Type B pancreatic cell (in vitro differentiated cells): Measurements from ENCODE around the gene CAPN12. TPM values are rescaled to one million over a fixed set of nuclear protein-coding genes. Genes with fewer than 3 reads are reported as not detected.

Experiments used
- DNase-seq: peaks from one replicate; pipeline ENCODE4 v3.0.0; 2021; ENCODE audit warnings: mixed read lengths; ENCODE audit not compliant: unreplicated experiment; ENCODE audit errors: extremely low spot score
- H3K27ac Mint-ChIP-seq: 2 replicates; pipeline ENCODE4 v1.8.0; 2021; ENCODE audit warnings: mild to moderate bottlenecking, mixed read lengths
- H3K27me3 Mint-ChIP-seq: 2 replicates; pipeline ENCODE4 v1.8.0; 2021; ENCODE audit warnings: mixed read lengths
- H3K36me3 Mint-ChIP-seq: 2 replicates; pipeline ENCODE4 v1.8.0; 2021; ENCODE audit warnings: mixed read lengths
- H3K4me1 Mint-ChIP-seq: one replicate; pipeline ENCODE4 v1.8.0; 2021; ENCODE audit warnings: mixed read lengths; ENCODE audit not compliant: unreplicated experiment
- H3K4me3 Mint-ChIP-seq: 2 replicates; pipeline ENCODE4 v1.8.0; 2021; ENCODE audit warnings: mild to moderate bottlenecking, mixed read lengths
- H3K9me3 Mint-ChIP-seq: 2 replicates; pipeline ENCODE4 v1.8.0; 2021; ENCODE audit warnings: mixed read lengths
- total RNA-seq: library from RNA; stranded (reverse); gene quantifications from 2 replicates; pipeline ENCODE4 v1.2.1, GENCODE V29; 2021; ENCODE audit warnings: low replicate concordance
- TF ChIP-seq, protein P1 (sequence below): fragments of 200-600 bp; sonication (generic); conservative IDR thresholded peaks from 2 replicates; pipeline ENCODE4 v1.5.0; 2021; ENCODE audit warnings: antibody characterized with exemption, mild to moderate bottlenecking

CAPN12 gene
- total RNA-seq, 1 donor from 2014 or later: 3.0 TPM

- Mint-ChIP-seq H3K27me3 (no peaks in the 10 kb centered on the region), H3K4me3 (no peak overlapping the region), H3K27ac (peak overlapping the region; percentile 74), H3K36me3 (peaks cover 7% of the 10 kb centered on the region), H3K4me1 (peaks cover 31% of the 10 kb centered on the region), H3K9me3 (no peaks in the 10 kb centered on the region)
- DNase-seq: no peak
- TF ChIP-seq, protein P1, sequence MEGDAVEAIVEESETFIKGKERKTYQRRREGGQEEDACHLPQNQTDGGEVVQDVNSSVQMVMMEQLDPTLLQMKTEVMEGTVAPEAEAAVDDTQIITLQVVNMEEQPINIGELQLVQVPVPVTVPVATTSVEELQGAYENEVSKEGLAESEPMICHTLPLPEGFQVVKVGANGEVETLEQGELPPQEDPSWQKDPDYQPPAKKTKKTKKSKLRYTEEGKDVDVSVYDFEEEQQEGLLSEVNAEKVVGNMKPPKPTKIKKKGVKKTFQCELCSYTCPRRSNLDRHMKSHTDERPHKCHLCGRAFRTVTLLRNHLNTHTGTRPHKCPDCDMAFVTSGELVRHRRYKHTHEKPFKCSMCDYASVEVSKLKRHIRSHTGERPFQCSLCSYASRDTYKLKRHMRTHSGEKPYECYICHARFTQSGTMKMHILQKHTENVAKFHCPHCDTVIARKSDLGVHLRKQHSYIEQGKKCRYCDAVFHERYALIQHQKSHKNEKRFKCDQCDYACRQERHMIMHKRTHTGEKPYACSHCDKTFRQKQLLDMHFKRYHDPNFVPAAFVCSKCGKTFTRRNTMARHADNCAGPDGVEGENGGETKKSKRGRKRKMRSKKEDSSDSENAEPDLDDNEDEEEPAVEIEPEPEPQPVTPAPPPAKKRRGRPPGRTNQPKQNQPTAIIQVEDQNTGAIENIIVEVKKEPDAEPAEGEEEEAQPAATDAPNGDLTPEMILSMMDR: no peak
These were observed 44.5 kb downstream of the CAPN12 start for GRCh38 chr19:38699647-38700349.

GRCh38 chr19:38699027-38699346 lies 45.3 kb downstream of the CAPN12 start:
- Mint-ChIP-seq H3K27me3 (no peaks in the 10 kb centered on the region), H3K9me3 (no peaks in the 10 kb centered on the region), H3K36me3 (peaks cover 3% of the 10 kb centered on the region), H3K4me3 (peak overlapping the region; percentile 31), H3K27ac (peak overlapping the region; percentile 77), H3K4me1 (peaks cover 36% of the 10 kb centered on the region)
- TF ChIP-seq, protein P1: no peak
- no peak for DNase-seq

DNA sequence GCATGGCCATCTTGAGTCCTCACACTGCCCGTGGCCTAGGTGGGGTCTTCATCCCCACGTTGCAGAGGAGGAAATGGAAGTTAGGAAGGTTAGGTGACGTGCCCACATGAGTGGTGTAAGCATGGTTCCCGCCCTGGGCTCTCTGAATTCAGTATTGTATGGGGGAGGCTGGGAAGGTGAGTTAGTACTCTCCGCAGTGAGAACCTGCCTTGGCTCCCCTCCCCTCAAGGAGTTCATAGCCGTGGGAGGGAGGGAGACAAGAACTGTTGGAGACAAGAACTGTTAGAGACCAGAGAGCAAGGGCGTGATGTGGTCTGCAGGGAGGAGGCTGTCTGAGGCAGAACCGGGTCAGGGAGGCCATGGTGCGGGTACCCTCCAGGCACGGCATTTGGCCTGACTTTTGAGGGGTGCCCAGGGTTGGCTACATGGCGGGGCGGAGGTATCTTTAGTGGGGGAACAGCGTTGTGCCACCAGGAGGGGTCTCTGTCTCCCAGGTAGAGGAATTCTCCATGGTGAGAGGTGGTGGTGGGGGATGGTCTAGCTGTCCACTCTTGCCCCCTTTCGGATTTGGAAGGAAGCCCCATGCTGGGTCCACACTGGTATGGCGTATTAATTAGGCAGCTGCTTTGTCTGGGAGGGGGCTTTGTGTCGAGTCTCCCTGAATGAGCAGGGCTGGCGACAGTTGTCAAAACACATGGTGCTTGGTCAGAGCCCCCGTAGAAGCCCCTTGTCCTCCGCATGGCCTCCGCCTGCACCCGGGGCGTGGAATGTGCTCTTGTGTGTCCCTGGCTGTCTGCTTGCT lies 45.8 kb downstream of the CAPN12 start:
- Mint-ChIP-seq H3K4me3 (peak overlapping the region; percentile 36), H3K27ac (peak overlapping the region; percentile 77), H3K36me3 (peaks cover 3% of the 10 kb centered on the region), H3K9me3 (no peaks in the 10 kb centered on the region), H3K4me1 (peaks cover 41% of the 10 kb centered on the region), H3K27me3 (no peaks in the 10 kb centered on the region)
- DNase-seq: no peak
- TF ChIP-seq, protein P1: no peak

DNA sequence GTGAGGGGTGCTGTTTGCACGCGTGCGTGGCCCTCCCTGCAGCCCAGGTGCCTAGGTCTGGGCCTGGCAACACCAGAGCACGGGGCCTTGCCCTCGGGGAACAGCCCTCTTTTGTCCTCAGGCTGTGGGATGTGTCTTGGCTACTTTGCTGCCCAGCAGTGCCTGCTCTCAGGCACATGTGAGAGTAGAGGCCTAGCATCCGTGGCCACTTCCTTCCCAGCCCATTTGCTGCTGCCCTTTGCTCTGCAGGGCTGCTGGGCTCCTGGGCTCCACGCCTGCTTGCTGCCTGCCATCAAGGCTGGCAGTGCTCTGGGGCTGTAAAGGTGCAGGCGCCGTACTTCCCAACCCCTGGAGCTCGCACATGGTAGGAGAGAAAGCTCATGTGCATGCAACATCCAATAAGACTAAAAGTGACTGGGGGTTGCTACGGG lies 46.6 kb downstream of the CAPN12 start:
- TF ChIP-seq, protein P1: no peak
- DNase-seq: no peak
- peaks cover 3% of the 10 kb centered on the region for H3K36me3 Mint-ChIP-seq
- no peaks in the 10 kb centered on the region for H3K9me3 Mint-ChIP-seq
- peaks cover 48% of the 10 kb centered on the region for H3K4me1 Mint-ChIP-seq
- peak overlapping the region; percentile 77 for H3K27ac Mint-ChIP-seq
- H3K27me3 Mint-ChIP-seq: no peaks in the 10 kb centered on the region
- no peak overlapping the region for H3K4me3 Mint-ChIP-seq

GRCh38 chr19:38697197-38697596 lies 47.1 kb downstream of the CAPN12 start:
- Mint-ChIP-seq H3K9me3 (no peaks in the 10 kb centered on the region), H3K36me3 (peaks cover 3% of the 10 kb centered on the region), H3K4me3 (no peak overlapping the region), H3K4me1 (peaks cover 53% of the 10 kb centered on the region), H3K27me3 (no peaks in the 10 kb centered on the region), H3K27ac (peak overlapping the region; percentile 100)
- DNase-seq: no peak
- TF ChIP-seq, protein P1: no peak
